Common myeloid progenitor, CD34-positive (primary cell): ENCODE measurements around the gene TMEM200B. TPM values are rescaled to one million over a fixed set of nuclear protein-coding genes. Genes with fewer than 3 reads are reported as not detected.

ENCODE experiments used
- CTCF ChIA-PET: fragments of 350-600 bp; sonication (Branson Sonifier 250); formaldehyde crosslinking; loops from one replicate; lab custom pipeline; 2021; ENCODE audit warnings: antibody characterized with exemption; lab: Charles Lee
- POLR2A ChIA-PET: fragments of 350-600 bp; sonication (Branson Sonifier 250); formaldehyde crosslinking; loops from one replicate; lab custom pipeline; 2021; ENCODE audit warnings: antibody characterized with exemption; lab: Charles Lee
- DNase-seq, 3 donors: peaks; one replicate each; pipeline versions ENCODE4 v3.0.0 to v3.0.0-alpha.2; 2013
- H3K27ac ChIP-seq, 2 experiments: 1 replicate in 1 of 2; 2 replicates in 1 of 2; pipeline ENCODE4 v1.7.0; 2013; ENCODE audit warnings: inconsistent platforms in 2 of 2, low read length in 2 of 2, mild to moderate bottlenecking in 2 of 2, low read depth in 1 of 2, moderate library complexity in 1 of 2; ENCODE audit not compliant: severe bottlenecking in 2 of 2, insufficient read depth in 1 of 2, poor library complexity in 1 of 2
- H3K27me3 ChIP-seq, 5 experiments: replicated peaks in 2 of 5; 1 replicate in 3 of 5; 2 replicates in 2 of 5; pipeline versions ENCODE4 v1.6.1 to v1.7.0; 2013; ENCODE audit warnings: low read length in 4 of 5, mild to moderate bottlenecking in 2 of 5, moderate library complexity in 2 of 5, inconsistent platforms in 1 of 5; ENCODE audit not compliant: insufficient read depth in 5 of 5, control insufficient read depth in 4 of 5
- H3K36me3 ChIP-seq, 4 experiments: 1 replicate in 2 of 4; 2 replicates in 2 of 4; pipeline versions ENCODE4 v1.6.1 to v1.7.0; 2013; ENCODE audit warnings: low read length in 3 of 4, control low read depth in 1 of 4, mild to moderate bottlenecking in 1 of 4; ENCODE audit not compliant: control insufficient read depth in 4 of 4, insufficient read depth in 4 of 4
- H3K4me1 ChIP-seq, 4 experiments: 1 replicate in 3 of 4; 2 replicates in 1 of 4; pipeline versions ENCODE4 v1.6.1 to v1.7.1; 2013; ENCODE audit warnings: low read length in 3 of 4, mild to moderate bottlenecking in 3 of 4, control low read depth in 1 of 4, inconsistent platforms in 1 of 4, moderate library complexity in 1 of 4; ENCODE audit not compliant: control insufficient read depth in 4 of 4, insufficient read depth in 4 of 4; ENCODE audit errors: control extremely low read depth in 1 of 4
- H3K4me3 ChIP-seq, 7 experiments: 1 replicate in 4 of 7; 2 replicates in 3 of 7; pipeline versions ENCODE4 v1.5.1 to v1.7.0; 2013; ENCODE audit warnings: mild to moderate bottlenecking in 7 of 7, low read length in 6 of 7, moderate library complexity in 6 of 7, inconsistent platforms in 2 of 7, low read depth in 2 of 7, control low read depth in 1 of 7; ENCODE audit not compliant: insufficient read depth in 4 of 7, control insufficient read depth in 1 of 7; ENCODE audit errors: extremely low read depth in 1 of 7
- H3K9me3 ChIP-seq, 5 experiments: 1 replicate in 4 of 5; 2 replicates in 1 of 5; pipeline versions ENCODE4 v1.6.1 to v1.7.1; 2013; ENCODE audit warnings: low read length in 4 of 5, mild to moderate bottlenecking in 2 of 5, inconsistent platforms in 1 of 5, low read depth in 1 of 5, moderate library complexity in 1 of 5; ENCODE audit not compliant: control insufficient read depth in 4 of 5, insufficient read depth in 2 of 5; ENCODE audit errors: control extremely low read depth in 1 of 5
- WGBS: methylation state at CpG from one replicate; pipeline ENCODE4 v1.1.5; 2013; ENCODE audit not compliant: insufficient coverage; 5-methylcytosine and 5-hydroxymethylcytosine counted together
- polyA plus RNA-seq: library from polyadenylated mRNA; unstranded; fragments of 120-200 nt; gene quantifications from one replicate; pipeline ENCODE4 v1.2.1, GENCODE V29; 2013

TMEM200B gene
- 0.01 TPM for polyA plus RNA-seq

DNA sequence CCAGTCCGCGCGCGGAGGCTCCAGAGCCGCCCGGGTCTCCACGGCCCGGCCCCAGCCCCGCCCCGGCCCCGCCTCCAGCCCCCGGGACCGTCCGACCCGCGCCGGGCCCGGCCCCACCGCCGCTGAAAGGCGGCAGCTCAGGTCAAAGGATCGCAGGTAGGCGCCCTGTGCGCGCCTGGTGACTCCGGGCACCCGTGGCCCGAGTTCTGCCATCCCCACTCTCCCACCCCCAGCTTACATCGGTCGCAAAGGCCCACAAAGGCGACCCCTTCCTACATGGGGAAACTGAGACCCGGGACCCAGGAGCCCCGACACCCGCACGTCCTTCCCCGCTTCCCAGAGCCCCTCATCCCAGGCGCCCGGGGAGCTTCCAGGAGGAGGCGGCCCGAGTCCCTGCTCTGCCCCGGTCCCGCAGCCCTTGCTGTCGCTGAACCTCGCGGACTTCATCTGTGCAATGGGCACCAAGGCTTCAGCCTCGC, at the start of gene TMEM200B:
Gene TMEM200B (minus strand): TSS at position 17 of the 479 bp plus-strand sequence. CDS start 2,075 bp downstream, outside the sequence.
- Histone ChIP-seq H3K27ac (no peak within 1 kb of the TSS), H3K9me3 (no peaks in the 10 kb centered on the region), H3K36me3 (peaks cover 0 to 2% (median 2%) of the 10 kb centered on the region in 4 experiments), H3K4me3 (peak within 1 kb of the TSS; percentile 31 to 73 (median 64)), H3K4me1 (peaks cover 0 to 35% (median 26%) of the 10 kb centered on the region in 4 experiments), H3K27me3 (peaks cover 0 to 71% (median 14%) of the 10 kb centered on the region in 5 experiments)
- WGBS, result under 1% methylated on average over 31 of the region's 46 CpGs
- DNase-seq, result peak in 1 of 3 donors; percentile 12
- CTCF ChIA-PET, result no interaction called here
- POLR2A ChIA-PET, result no interaction called here

DNA sequence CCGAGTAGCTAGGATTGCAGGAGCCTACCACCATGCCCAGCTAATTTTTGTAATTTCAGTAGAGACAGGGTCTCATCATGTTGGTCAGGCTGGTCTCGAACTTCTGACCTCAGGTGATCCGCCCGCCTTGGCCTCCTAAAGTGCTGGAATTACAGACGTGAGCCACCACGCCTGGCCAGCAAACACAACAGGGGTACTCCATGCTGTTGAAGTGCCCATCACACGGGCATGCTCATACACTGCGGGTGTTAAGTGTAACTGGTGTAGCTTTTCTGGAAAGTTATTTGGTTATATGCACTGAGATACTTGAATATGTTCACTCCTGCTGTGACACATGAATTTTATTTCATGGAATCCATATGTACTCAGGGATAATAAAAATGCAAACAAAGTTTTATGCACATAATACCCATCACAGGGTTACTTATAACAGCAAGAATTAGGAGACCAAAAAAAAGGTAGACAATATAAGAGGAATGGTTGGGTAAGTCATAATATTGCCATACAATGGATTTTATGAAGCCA, 48.8 kb upstream of the TMEM200B start:
- WGBS, result 100% methylated on average over 4 of the region's 8 CpGs
- H3K27ac ChIP-seq, result no peak overlapping the region
- peaks cover 0 to 5% (median 0%) of the 10 kb centered on the region in 4 experiments for H3K4me1 ChIP-seq
- H3K36me3 ChIP-seq, result peaks cover 3 to 29% (median 9%) of the 10 kb centered on the region in 4 experiments
- DNase-seq, result no peak
- POLR2A ChIA-PET, result interaction anchor here (1.1 kb wide), 1 partner anchor 9 kb away, joined by 3 read pairs; the partner anchor contains the start of gene SRSF4
- CTCF ChIA-PET, result interaction anchor here (1.3 kb wide), 1 partner anchor 30 kb away, joined by 5 read pairs; no protein-coding TSS in a partner anchor
- H3K27me3 ChIP-seq, result no peaks in the 10 kb centered on the region
- no peak overlapping the region for H3K4me3 ChIP-seq
- no peaks in the 10 kb centered on the region for H3K9me3 ChIP-seq

DNA sequence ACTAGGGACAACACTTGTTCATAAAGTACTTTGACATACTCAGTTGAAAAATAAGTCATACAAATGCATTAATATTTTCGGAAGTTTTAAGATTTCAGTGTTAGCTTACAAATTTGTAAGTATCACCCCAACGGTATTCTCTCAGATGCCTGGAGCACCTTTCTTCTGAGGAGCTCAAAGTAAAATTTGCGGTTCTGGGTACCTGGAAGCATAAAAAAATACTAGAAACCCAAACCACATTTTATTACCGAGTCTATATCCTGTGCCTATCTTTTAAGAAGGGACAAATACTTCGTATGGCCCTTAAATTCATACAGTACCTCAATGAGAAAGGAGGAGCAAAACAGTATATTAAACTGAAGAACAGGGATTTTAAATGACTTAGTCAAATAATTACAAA, 47.8 kb upstream of the TMEM200B start:
- POLR2A ChIA-PET, result no interaction called here
- WGBS, result 100% methylated on average over 2 of the region's 5 CpGs
- peaks cover 0 to 2% (median 0%) of the 10 kb centered on the region in 4 experiments for H3K4me1 ChIP-seq

DNA sequence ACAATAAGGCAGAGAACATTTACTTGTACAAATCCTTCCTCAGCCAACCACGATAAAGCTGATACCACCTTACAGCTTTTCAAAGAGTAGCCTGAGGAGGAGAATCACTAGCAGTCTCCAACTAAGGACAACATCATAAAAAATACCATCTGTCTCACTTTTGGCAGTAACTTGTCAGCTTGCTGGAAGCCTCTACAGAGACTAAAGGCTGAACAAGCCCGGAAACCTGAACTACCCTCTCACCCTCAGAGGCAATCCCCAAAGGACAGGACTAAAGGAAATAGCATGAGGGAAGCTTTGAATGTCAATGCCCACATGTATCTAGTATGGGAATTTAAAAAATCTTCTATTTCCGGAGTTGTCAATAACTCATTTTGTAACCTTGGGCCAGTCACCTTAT, 47.4 kb upstream of the TMEM200B start:
- Histone ChIP-seq H3K4me1 (no peaks in the 10 kb centered on the region), H3K9me3 (no peaks in the 10 kb centered on the region), H3K4me3 (no peak overlapping the region), H3K27ac (no peak overlapping the region), H3K36me3 (peaks cover 8 to 38% (median 17%) of the 10 kb centered on the region in 4 experiments), H3K27me3 (no peaks in the 10 kb centered on the region)
- CTCF ChIA-PET, result interaction anchor here (1.6 kb wide), 1 partner anchor 31 kb away, joined by 4 read pairs; no protein-coding TSS in a partner anchor
- no peak for DNase-seq
- POLR2A ChIA-PET, result no interaction called here
- 71% methylated on average over 1 of the region's 3 CpGs for WGBS

More for the DNA sequence above, 47.8 kb upstream of the TMEM200B start:
- Histone ChIP-seq H3K36me3 (peaks cover 4 to 34% (median 13%) of the 10 kb centered on the region in 4 experiments), H3K9me3 (no peaks in the 10 kb centered on the region), H3K4me3 (no peak overlapping the region), H3K27ac (no peak overlapping the region), H3K27me3 (no peaks in the 10 kb centered on the region)
- DNase-seq, result no peak
- CTCF ChIA-PET, result interaction anchor here (1.3 kb wide), 1 partner anchor 31 kb away, joined by 5 read pairs; no protein-coding TSS in a partner anchor

DNA sequence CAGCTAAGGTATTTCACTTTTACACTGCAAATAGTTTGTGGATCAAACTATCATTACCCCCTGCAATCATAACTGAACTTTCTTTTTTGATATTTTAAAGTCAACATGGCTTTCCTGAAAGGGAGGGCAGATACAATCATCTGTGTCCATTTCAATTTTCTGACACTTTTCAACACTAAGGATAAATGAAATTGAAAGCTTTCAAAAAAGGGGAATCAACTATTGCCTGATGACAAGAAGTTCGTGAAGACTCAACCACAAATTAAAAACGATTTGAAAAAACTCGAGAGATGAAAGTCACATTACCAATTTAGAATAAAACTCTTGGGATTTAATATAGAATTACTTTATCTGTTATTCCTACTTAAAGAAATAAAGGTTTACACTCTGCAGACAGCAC, 46.3 kb upstream of the TMEM200B start:
- no peaks in the 10 kb centered on the region for H3K4me1 ChIP-seq
- no peak for DNase-seq
- ChIA-PET POLR2A (no interaction called here), CTCF (interaction anchor here (0.7 to 1.6 kb wide), 4 partner anchors 11 to 285 kb away, joined by 3 to 4 read pairs (median 4); no protein-coding TSS in a partner anchor)
- H3K9me3 ChIP-seq, result no peaks in the 10 kb centered on the region
- H3K36me3 ChIP-seq, result peaks cover 14 to 50% (median 26%) of the 10 kb centered on the region in 4 experiments
- 92% methylated on average over 2 of the region's 3 CpGs for WGBS
- peak overlapping the region in 1 of 2 experiments; percentile 20 for H3K27ac ChIP-seq
- H3K4me3 ChIP-seq, result no peak overlapping the region
- no peaks in the 10 kb centered on the region for H3K27me3 ChIP-seq

DNA sequence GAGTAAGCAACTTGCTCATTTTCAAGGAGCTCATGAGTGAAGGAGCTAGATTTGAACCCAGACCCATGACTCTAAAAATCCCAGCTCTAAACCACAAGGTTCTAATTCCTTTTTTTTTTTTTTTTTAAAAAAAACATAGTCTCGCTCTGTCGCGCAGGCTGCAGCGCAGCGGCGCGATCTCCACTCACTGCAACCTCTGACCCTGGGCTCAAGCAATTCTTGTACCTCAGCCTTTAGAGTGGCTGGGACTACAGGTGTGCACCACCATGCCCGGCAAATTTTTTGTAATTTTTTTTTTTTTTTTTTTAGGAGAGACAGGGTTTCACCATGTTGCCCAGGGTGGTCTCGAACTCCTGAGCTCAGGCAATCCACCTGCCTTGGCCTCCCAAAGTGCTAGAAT, 44.2 kb upstream of the TMEM200B start:
- POLR2A ChIA-PET, result interaction anchor here (0.6 kb wide), 1 partner anchor 1557 kb away, joined by 4 read pairs; no protein-coding TSS in a partner anchor
- no peak overlapping the region for H3K27ac ChIP-seq
- 94% methylated on average over 9 of the region's 9 CpGs for WGBS
- no peaks in the 10 kb centered on the region for H3K4me1 ChIP-seq
- H3K27me3 ChIP-seq, result no peaks in the 10 kb centered on the region
- CTCF ChIA-PET, result interaction anchor here (0.6 to 1.2 kb wide), 3 partner anchors 11 to 25 kb away, joined by 3 read pairs; partner anchors contain the start of gene SRSF4
- H3K9me3 ChIP-seq, result no peaks in the 10 kb centered on the region
- peaks cover 16 to 68% (median 34%) of the 10 kb centered on the region in 4 experiments for H3K36me3 ChIP-seq
- DNase-seq, result no peak
- H3K4me3 ChIP-seq, result no peak overlapping the region
